Stimulated activated CD8-positive, alpha-beta memory T cell treated with anti-CD3 and anti-CD28 coated beads, Interleukin-12 subunit alpha, Interleukin-12 subunit beta, amount 100 ng/mL, for 1 hour (primary cell): ENCODE measurements around the gene TMEM51.

ENCODE experiments used
- DNase-seq: peaks from one replicate; pipeline ENCODE4 v3.0.0-alpha.2; 2020; ENCODE audit warnings: low read depth

The TMEM51 gene

GRCh38 chr1:15177710-15178166 is 24.2 kb downstream of the TMEM51 start:
- no peak for DNase-seq

GRCh38 chr1:15178571-15179484 is 25.3 kb downstream of the TMEM51 start:
- no peak for DNase-seq

- no peak for DNase-seq
Measured at GRCh38 chr1:15179485-15179883, 25.9 kb downstream of the TMEM51 start.

- no peak for DNase-seq
Measured at GRCh38 chr1:15180189-15180588, 26.6 kb downstream of the TMEM51 start.

- no peak for DNase-seq
Measured at GRCh38 chr1:15180945-15181523, 27.5 kb downstream of the TMEM51 start.

GRCh38 chr1:15181564-15181963 is 28.0 kb downstream of the TMEM51 start:
- DNase-seq, result no peak

GRCh38 chr1:15184436-15185241 is 31.1 kb downstream of the TMEM51 start:
- DNase-seq, result no peak

- DNase-seq, result no peak
Measured at GRCh38 chr1:15185617-15186016, 32.1 kb downstream of the TMEM51 start.

GRCh38 chr1:15186073-15186845 is 32.7 kb downstream of the TMEM51 start:
- no peak for DNase-seq

- no peak for DNase-seq
Measured at GRCh38 chr1:15186846-15187151, 33.3 kb downstream of the TMEM51 start.

- DNase-seq, result no peak
Measured at GRCh38 chr1:15187175-15188129, 33.9 kb downstream of the TMEM51 start.

- DNase-seq, result no peak
Measured at GRCh38 chr1:15188130-15188524, 34.6 kb downstream of the TMEM51 start.

- DNase-seq, result no peak
Measured at GRCh38 chr1:15188678-15189077, 35.1 kb downstream of the TMEM51 start.

- no peak for DNase-seq
Measured at GRCh38 chr1:15189692-15190370, 36.3 kb downstream of the TMEM51 start.

GRCh38 chr1:15191267-15191666 is 37.7 kb downstream of the TMEM51 start:
- DNase-seq, result no peak

- no peak for DNase-seq
Measured at GRCh38 chr1:15191770-15192169, 38.2 kb downstream of the TMEM51 start.

- DNase-seq, result no peak
Measured at GRCh38 chr1:15192916-15193550, 39.5 kb downstream of the TMEM51 start.

- DNase-seq, result no peak
Measured at GRCh38 chr1:15195420-15196052, 42.0 kb downstream of the TMEM51 start.

GRCh38 chr1:15196069-15196468 is 42.5 kb downstream of the TMEM51 start:
- no peak for DNase-seq
